SK-N-SH (cell line): ENCODE results near the gene TANGO6. TPM values are rescaled to one million over a fixed set of nuclear protein-coding genes. Genes with fewer than 3 reads are reported as not detected.
"Not testable (repeated sequence)": the region's sequence is repeated elsewhere in the genome, so short reads cannot be mapped to it uniquely, and the experiment has no call there.

Experiments
- CTCF ChIA-PET: fragments of 300-600, 350-600 bp; formaldehyde crosslinking; extraction: SDS; loops from one replicate; lab custom pipeline; 2021; lab: Yijun Ruan, JAX
- POLR2A ChIA-PET: fragments of 350-600 bp; sonication (Branson Sonifier 250); formaldehyde crosslinking; extraction: SDS; loops from one replicate; lab custom pipeline; 2020; ENCODE audit warnings: antibody characterized with exemption, inconsistent platforms; lab: Yijun Ruan, JAX
- DNase-seq: peaks from one replicate; pipeline ENCODE4 v3.0.0; 2012
- H2AFZ ChIP-seq: fragments of 200-600 bp; sonication (generic); 2 replicates; pipeline ENCODE4 v1.8.1; 2016; ENCODE audit warnings: antibody characterized with exemption, mild to moderate bottlenecking, low read depth
- H3F3A ChIP-seq: fragments of 200-600 bp; sonication (generic); replicated peaks from 2 replicates; pipeline ENCODE3; 2016; ENCODE audit warnings: antibody characterized with exemption, mild to moderate bottlenecking; ENCODE audit not compliant: insufficient read depth
- H3K27ac ChIP-seq, 2 experiments: fragments of 200-500 bp in 1 of 2; fragments of 200-600 bp in 1 of 2; sonication (Bioruptor generic) in 1 of 2; sonication (generic), shearing (Covaris generic) in 1 of 2; 2 replicates each; pipeline versions ENCODE4 v1.5.1 to v1.6.1; 2014 to 2016; ENCODE audit warnings: low read depth in 2 of 2, inconsistent platforms in 1 of 2, low read length in 1 of 2, mild to moderate bottlenecking in 1 of 2, mixed read lengths in 1 of 2
- H3K27me3 ChIP-seq: fragments of 200-600 bp; sonication (generic), shearing (Covaris generic); 2 replicates; pipeline ENCODE4 v1.6.1; 2016; ENCODE audit warnings: mixed run types; ENCODE audit not compliant: insufficient read depth
- H3K36me3 ChIP-seq, 2 experiments: fragments of 200-500 bp in 1 of 2; fragments of 200-600 bp in 1 of 2; sonication (Bioruptor generic) in 1 of 2; sonication (generic) in 1 of 2; replicated peaks in 1 of 2; 2 replicates each; pipeline versions ENCODE3 to v1.5.1; 2014 to 2016; ENCODE audit warnings: low read length in 1 of 2, mild to moderate bottlenecking in 1 of 2; ENCODE audit not compliant: insufficient read depth in 2 of 2, control insufficient read depth in 1 of 2
- H3K4me1 ChIP-seq, 2 experiments: fragments of 200-500 bp in 1 of 2; fragments of 200-600 bp in 1 of 2; sonication (Bioruptor generic) in 1 of 2; sonication (generic), shearing (Covaris generic) in 1 of 2; 2 replicates each; pipeline versions ENCODE4 v1.5.1 to v1.6.1; 2014 to 2016; ENCODE audit warnings: low read depth in 1 of 2, low read length in 1 of 2, mixed run types in 1 of 2; ENCODE audit not compliant: insufficient read depth in 2 of 2, control insufficient read depth in 1 of 2
- H3K4me2 ChIP-seq: fragments of 200-600 bp; sonication (generic), shearing (Covaris generic); 2 replicates; pipeline ENCODE4 v1.6.1; 2017; ENCODE audit warnings: mixed run types
- H3K4me3 ChIP-seq, 2 experiments: fragments of 200-500 bp in 1 of 2; fragments of 200-600 bp in 1 of 2; sonication (Bioruptor generic) in 1 of 2; sonication (generic), shearing (Covaris generic) in 1 of 2; 2 replicates each; pipeline versions ENCODE4 v1.5.1 to v1.8.1; 2014 to 2016; ENCODE audit warnings: low read depth in 2 of 2, inconsistent platforms in 1 of 2, low read length in 1 of 2, mild to moderate bottlenecking in 1 of 2, mixed read lengths in 1 of 2, moderate library complexity in 1 of 2
- H3K79me2 ChIP-seq: fragments of 200-600 bp; sonication (generic); 2 replicates; pipeline ENCODE4 v1.8.1; 2017; ENCODE audit warnings: mild to moderate bottlenecking; ENCODE audit not compliant: insufficient read depth
- H3K9ac ChIP-seq: fragments of 200-600 bp; sonication (generic); 2 replicates; pipeline ENCODE4 v1.6.1; 2017; ENCODE audit warnings: mixed run types
- H3K9me2 ChIP-seq: fragments of 200-600 bp; sonication (generic); 2 replicates; pipeline ENCODE4 v1.6.1; 2017; ENCODE audit warnings: mixed run types
- H3K9me3 ChIP-seq: fragments of 200-600 bp; sonication (generic); 2 replicates; pipeline ENCODE4 v1.6.1; 2017; ENCODE audit warnings: mixed run types, mild to moderate bottlenecking, moderate library complexity
- H4K20me1 ChIP-seq: fragments of 200-600 bp; sonication (generic); 2 replicates; pipeline ENCODE4 v1.6.1; 2017; ENCODE audit warnings: mild to moderate bottlenecking, mixed run types; ENCODE audit not compliant: insufficient read depth
- FOXJ3 ChIP-seq: sonication (generic); formaldehyde crosslinking; IDR thresholded peaks from 2 replicates; pipeline ENCODE4 v1.5.1; 2020; ENCODE audit warnings: mild to moderate bottlenecking, missing genetic modification reagents
- GABPA ChIP-seq: IDR thresholded peaks from 2 replicates; pipeline ENCODE4 v1.4.0; 2012; ENCODE audit warnings: low read depth, mild to moderate bottlenecking
- NRF1 ChIP-seq: IDR thresholded peaks from 2 replicates; pipeline ENCODE4 v1.6.1; 2012; ENCODE audit warnings: low read depth, mild to moderate bottlenecking, low read length
- TAF1 ChIP-seq: IDR thresholded peaks from 2 replicates; pipeline ENCODE4 v1.6.1; 2012; ENCODE audit warnings: low read depth, mild to moderate bottlenecking, low read length, moderate library complexity, borderline replicate concordance
- USF1 ChIP-seq: IDR thresholded peaks from 2 replicates; pipeline ENCODE4 v1.4.0; 2012; ENCODE audit warnings: low read depth, borderline replicate concordance
- WGBS: methylation state at CpG from one replicate; pipeline ENCODE4 v1.1.6; 2017; ENCODE audit warnings: low lambda C conversion rate; 5-methylcytosine and 5-hydroxymethylcytosine counted together
- polyA plus RNA-seq, 3 experiments: library from polyadenylated mRNA; depleted of rRNA; stranded (reverse); fragments of >200 nt; gene quantifications; 2 replicates each; pipeline ENCODE4 v1.2.3, GENCODE V29; 2012

The TANGO6 gene
- polyA plus RNA-seq, 1 of the 3 experiments (the other 2 are of a cell fraction) = 5.5 TPM

- peak overlapping the region in 1 of 2 experiments; percentile 69; a peak in 2 of 4 replicates for H3K27ac ChIP-seq
- not testable (repeated sequence) for H3K9me3 ChIP-seq, H3F3A ChIP-seq, H3K27me3 ChIP-seq, DNase-seq, H4K20me1 ChIP-seq, H3K36me3 ChIP-seq, H3K4me1 ChIP-seq, H3K9me2 ChIP-seq
- ChIA-PET POLR2A (interaction anchor here (0.7 to 1.6 kb wide), 2 partner anchors 252 to 268 kb away, joined by 3 read pairs; no protein-coding TSS in a partner anchor), CTCF (interaction anchor here (1.2 to 6.6 kb wide), 8 partner anchors 9 to 314 kb away, joined by 3 to 42 read pairs (median 6); no protein-coding TSS in a partner anchor)
- peak overlapping the region; percentile 86 for H3K9ac ChIP-seq
- peaks cover 23% of the 10 kb centered on the region; the same call in 1 of the 2 replicates for H3K79me2 ChIP-seq
- 48% methylated on average over 23 of the region's 23 CpGs for WGBS
- peak overlapping the region; percentile 69 to 82 for H3K4me3 ChIP-seq
- 0 out of 2 replicates have a peak, but pooled peaks have one; percentile 14 for TF ChIP-seq NRF1
- peak overlapping the region; percentile 96 for H2AFZ ChIP-seq
- peak overlapping the region; percentile 87 for H3K4me2 ChIP-seq
Measured at GRCh38 chr16:68842964-68843481, 308 bp upstream of the TANGO6 start.

DNA sequence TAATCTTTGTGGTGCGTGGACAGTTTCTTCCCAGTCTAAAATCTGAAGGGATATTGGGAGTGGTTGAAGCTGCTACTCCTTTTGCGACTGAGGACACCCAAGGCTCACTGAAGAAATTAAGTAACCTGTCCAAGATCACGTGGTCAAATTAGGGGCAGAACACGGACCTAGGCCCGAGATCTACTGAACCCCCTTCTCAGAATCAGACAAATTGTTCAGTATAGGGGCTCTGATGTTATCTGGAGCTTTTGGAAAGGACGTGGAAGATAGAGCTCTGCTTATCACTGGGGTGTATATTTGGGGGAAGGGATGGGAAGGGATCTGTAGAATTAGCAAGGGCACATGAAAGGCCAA is 857 bp downstream of the TANGO6 start:
- POLR2A ChIA-PET = interaction anchor here (0.6 to 1.6 kb wide), 3 partner anchors 253 to 280 kb away, joined by 3 read pairs; partner anchors contain the start of gene HAS3
- CTCF ChIA-PET = interaction anchor here (0.6 to 6.6 kb wide), 17 partner anchors 10 to 323 kb away, joined by 3 to 73 read pairs (median 6); partner anchors contain the start of genes CHTF8, HAS3 and UTP4
- peak; percentile 17 for DNase-seq
- Histone ChIP-seq H3K9me2 (no peaks in the 10 kb centered on the region), H4K20me1 (no peaks in the 10 kb centered on the region), H3K27ac (peak overlapping the region; percentile 69 to 88), H3K4me1 (peaks cover 0 to 3% of the 10 kb centered on the region in 2 experiments; a peak in 2 of 4 replicates), H3K4me2 (peak overlapping the region; percentile 87), H3K27me3 (no peaks in the 10 kb centered on the region), H2AFZ (peak overlapping the region; percentile 96), H3K9me3 (no peaks in the 10 kb centered on the region), H3K36me3 (no peaks in the 10 kb centered on the region), H3K79me2 (peaks cover 32% of the 10 kb centered on the region; the same call in 1 of the 2 replicates), H3K9ac (peak overlapping the region; percentile 86), H3F3A (peaks cover 4% of the 10 kb centered on the region), H3K4me3 (peak overlapping the region; percentile 69 to 82)
- WGBS = 7% methylated on average over 6 of the region's 6 CpGs
- TF ChIP-seq TAF1 = no peak
- peak; percentile 77 for TF ChIP-seq USF1

DNA sequence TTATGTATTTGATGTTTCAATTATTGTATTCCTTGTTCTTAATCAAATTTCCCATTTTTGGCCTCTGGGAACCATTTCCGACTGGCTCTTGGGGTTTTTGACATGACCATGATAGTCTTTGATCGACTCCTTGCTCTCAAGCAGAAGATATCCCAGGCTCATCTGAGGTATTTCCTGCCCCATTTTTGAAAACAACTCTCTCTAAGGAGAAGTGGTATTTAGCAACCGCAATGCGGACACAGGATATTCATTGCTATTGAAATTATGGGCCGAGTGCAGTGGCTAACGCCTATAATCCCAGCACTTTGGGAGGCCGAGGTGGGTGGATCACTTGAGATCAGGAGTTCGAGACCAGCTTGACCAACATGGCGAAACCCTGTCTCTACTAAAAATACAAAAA is 5.5 kb downstream of the TANGO6 start:
- Histone ChIP-seq H3K36me3 (no peaks in the 10 kb centered on the region), H3K4me3 (no peak overlapping the region), H3K9me3 (no peaks in the 10 kb centered on the region), H3K4me1 (peaks cover 0 to 3% of the 10 kb centered on the region in 2 experiments; a peak in 3 of 4 replicates), H3K9me2 (no peaks in the 10 kb centered on the region), H3K27me3 (no peaks in the 10 kb centered on the region), H3K27ac (no peak overlapping the region), H3K9ac (no peak overlapping the region), H3K4me2 (no peak overlapping the region), H3K79me2 (peaks cover 50% of the 10 kb centered on the region), H4K20me1 (no peaks in the 10 kb centered on the region), H2AFZ (no peak overlapping the region), H3F3A (peaks cover 4% of the 10 kb centered on the region)
- TF ChIP-seq FOXJ3 (no peak), GABPA (no peak)
- no peak for DNase-seq
- 96% methylated on average over 9 of the region's 9 CpGs for WGBS
- ChIA-PET POLR2A (no interaction called here), CTCF (no interaction called here)
